ENCODE data around the gene DVL1. TPM values are rescaled to one million over a fixed set of nuclear protein-coding genes. Genes with fewer than 3 reads are reported as not detected.

DVL1 gene
- total and polyA plus RNA-seq, 2 of the 13 experiments (the other 11 are each of a cell fraction or from before 2014, with no cell fraction given), result 30.8 to 60.4 TPM

- TF ChIP-seq ZNF407 (CRISPR knock-in tag; IDR thresholded peaks at IDR 0.05; ENCODE audit: not compliant biosample characterization) (peak; percentile 50), ZKSCAN8 (CRISPR knock-in tag; IDR thresholded peaks at IDR 0.05; ENCODE audit: borderline replicate concordance) (no peak), ARID5B (CRISPR knock-in tag; IDR thresholded peaks at IDR 0.05) (peak; percentile 47), ZBTB46 (CRISPR knock-in tag; IDR thresholded peaks at IDR 0.05; ENCODE audit: borderline replicate concordance) (no peak), IRX3 (CRISPR knock-in tag; IDR thresholded peaks at IDR 0.05; ENCODE audit: borderline replicate concordance, low read depth) (0 out of 2 replicates have a peak, but pooled peaks have one; percentile 68), HOXA3 (CRISPR knock-in tag; IDR thresholded peaks at IDR 0.05) (peak; percentile 58), REPIN1 (CRISPR knock-in tag; IDR thresholded peaks at IDR 0.05; ENCODE audit: borderline replicate concordance, low read depth) (peak; percentile 68; the same call in 1 of the 2 replicates)
Observed at GRCh38 chr1:1359664-1360468, 10.6 kb upstream of the DVL1 start (continued).

Data from HepG2 (cell line).